NCI-H1048 (cell line): ENCODE data around the gene ZBTB6.
"Not testable (repeated sequence)": the region's sequence is repeated elsewhere in the genome, so short reads cannot be mapped to it uniquely, and the experiment has no call there.

Experiments used
- DNase-seq: peaks from one replicate; lab custom pipeline; 2025; lab: John Stamatoyannopoulos, UW

The ZBTB6 gene

DNA sequence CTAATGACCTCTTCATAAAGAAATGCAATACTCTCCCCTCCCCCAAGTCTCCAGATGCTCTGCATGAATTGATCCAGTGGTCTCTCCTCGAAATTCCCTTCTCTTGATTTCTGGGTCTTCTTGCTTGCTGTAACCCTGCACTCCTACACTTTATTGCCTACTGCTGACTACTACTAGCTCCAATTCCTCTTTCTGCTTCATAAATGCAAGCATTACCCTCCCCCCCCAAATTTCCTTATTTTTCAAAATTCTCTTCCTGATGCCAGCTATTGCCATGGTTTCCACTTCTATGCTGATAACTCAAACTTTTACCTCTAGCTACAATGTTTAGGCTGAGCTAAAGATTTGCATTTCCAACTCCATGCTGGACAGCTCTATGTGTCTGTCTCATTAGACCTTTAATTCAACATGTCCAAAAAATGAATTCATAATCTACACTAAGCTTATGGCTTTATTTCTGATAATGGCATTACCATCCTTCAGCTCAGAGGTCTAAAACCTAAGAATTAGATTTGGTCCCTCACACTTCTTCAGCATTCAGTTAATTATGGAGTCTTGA is 16.8 kb upstream of the ZBTB6 start:
- no peak for DNase-seq

DNA sequence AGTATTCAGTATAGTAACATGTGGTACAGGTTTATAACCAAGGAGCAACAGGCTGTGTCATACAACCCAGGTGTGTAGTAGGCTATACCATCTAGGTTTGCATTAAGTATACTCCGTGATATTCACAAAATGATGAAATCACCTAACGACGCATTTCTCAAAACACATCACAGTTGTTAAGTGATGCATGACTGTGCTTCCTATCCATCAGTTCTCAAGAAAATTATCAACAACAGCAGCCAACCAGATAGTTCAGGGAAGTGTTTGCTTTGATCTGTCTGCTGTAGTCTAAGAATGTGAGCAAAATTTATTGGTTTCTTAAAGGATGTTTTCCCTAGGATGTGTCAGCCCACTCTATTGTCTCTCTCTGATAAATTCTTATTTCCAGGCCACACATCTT is 10.8 kb upstream of the ZBTB6 start:
- DNase-seq: no peak

DNA sequence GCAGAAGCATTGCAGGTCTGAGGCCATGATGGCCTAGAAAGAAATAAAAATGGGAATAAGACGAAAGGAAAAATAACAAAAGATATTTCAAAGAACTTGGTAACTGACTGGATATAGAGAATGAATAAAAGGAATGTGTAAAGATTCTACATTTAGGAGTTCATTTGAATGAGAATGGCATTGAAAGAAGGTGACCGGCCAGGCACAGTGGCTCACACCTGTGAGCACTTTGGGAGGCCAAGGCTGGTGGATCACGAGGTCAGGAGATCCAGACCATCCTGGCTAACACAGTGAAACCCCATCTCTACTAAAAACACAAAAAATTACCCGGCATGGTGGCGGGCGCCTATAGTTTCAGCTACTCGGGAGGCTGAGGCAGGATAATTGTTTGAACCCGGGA is 9.6 kb upstream of the ZBTB6 start:
- DNase-seq: no peak

DNA sequence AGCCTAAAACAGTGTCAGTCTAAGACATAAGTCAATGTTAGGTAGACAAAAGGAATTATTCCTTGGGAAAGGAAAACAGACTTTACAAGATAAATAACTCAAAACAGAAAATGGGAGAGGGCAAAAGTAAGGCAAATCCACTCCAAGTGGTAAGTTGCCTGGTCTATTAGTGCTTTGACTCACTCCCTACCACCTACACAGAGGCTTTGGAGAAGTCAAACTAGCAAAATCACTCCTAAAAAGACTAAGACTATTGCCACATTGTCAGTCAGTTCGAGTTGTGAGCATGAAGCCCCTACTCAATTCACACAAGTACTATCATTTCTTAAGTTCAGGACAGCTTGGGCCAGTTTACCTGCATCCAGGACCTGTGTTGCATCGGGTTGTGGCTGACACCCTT is 5.2 kb upstream of the ZBTB6 start:
- no peak for DNase-seq

DNA sequence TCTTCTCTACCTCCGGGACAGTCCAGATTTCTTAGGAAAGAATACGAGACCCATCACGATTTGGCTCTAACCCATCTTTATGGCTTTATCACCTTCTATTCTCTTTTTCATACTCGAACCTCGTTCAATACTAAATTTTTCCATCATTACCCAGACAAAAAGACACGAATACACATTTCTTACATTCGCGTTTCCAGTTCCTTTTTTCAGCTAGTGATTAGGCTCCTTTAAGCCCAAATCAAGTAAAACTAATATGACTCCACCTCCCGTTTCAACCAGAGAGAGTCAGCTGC is 506 bp downstream of the ZBTB6 start:
- DNase-seq: no peak

DNA sequence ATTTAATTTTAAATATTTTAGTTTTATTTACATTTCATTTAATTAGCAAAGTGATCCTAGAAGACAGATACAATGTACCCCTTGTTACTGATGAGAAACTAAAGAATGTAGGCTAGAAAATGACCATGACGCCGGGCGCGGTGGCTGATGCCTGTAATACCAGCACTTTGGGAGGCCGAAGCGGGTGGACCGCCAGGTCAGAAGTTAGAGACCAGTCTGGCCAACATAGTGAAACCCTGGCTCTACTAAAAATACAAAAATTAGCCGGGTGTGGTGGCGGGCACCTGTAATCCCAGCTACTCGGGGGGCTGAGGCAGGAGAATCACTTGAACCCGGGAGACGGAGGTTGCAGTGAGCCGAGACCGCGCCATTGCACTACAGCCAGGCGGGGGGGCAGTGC is 7.0 kb downstream of the ZBTB6 start:
- DNase-seq: not testable (repeated sequence)

DNA sequence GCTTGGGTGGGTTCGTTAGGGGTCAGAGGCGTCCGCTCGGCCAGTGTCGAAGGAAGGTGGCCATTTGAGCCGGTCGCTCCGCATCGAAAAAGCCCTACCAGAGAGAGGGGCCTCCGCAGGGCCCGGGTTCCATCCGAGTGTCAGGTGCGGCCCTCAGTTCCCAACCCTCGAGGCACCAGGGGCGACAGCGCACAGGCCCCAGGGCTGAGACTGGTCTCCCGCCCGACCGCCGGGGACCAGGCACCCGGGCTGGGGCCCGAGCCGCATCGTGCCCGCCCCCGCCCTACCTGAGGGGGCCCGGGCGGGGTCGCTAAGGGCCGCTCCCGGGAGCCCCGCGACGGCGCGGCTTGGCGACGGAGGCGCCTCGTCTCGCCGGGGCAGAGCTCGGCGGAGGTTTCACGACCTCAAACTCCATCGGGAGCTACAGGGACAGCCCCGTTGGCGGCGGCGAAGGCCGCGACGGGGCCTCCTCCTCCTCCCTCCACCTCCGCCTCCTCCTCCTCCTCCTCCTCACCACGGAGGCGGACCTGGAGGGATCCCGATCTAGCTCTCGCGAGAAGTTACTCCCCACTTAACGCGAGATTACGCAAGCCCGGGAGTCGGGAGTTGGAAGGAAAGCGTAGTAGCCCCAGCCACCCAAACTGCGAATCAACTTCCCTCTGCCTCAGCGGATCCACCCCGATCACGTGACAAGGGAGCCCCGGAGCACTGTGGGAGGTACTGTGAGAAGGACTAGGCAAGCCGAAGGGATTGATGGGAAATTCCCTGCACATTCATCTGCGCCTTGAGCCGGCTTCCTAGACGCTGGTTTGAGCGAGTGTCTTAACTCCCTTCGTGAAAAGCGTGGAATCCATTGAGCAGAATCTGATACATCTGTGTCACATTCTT is 8.1 kb downstream of the ZBTB6 start, which contains the start of gene RC3H2:
Gene RC3H2, minus strand, starts transcription at position 537 of the 888 bp plus-strand sequence. CDS start 7,850 bp downstream, outside the sequence.
- DNase-seq: peak; percentile 99

DNA sequence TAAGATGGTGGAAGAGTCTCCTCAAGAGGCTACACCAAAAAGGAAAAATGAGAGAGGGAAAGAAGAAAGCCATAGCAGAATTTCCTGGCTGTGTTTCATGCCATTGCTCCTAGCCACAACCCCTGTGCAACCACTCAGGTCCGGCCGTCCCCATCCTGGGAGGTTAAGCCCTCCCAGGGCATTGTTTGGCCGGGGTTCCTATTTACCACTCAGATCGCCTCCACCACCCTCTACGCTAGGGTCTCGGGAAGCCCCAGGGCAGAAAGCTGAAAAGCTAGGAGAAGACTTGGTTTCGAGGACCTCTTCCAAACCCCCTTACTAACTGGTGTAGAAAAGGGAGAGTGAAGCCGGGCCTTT is 8.7 kb downstream of the ZBTB6 start:
- no peak for DNase-seq

DNA sequence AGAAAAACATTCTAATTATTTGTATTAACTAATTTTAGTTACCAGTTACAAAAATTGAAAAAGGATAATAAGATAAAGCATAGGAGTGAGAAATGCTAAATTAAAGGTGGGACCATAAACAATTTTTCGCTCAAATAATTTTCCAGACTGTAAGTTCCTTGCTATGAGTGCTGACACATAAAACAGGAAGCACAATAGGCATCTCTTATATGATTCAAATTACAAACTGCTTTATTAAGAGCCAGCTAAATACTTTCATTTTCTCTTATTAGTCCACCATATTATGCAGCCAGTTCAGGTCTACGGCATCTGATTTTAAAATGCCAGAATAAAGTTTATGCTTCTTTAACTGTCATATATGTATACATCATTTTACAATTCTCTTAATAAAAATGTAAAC is 12.3 kb downstream of the ZBTB6 start:
- DNase-seq: no peak

DNA sequence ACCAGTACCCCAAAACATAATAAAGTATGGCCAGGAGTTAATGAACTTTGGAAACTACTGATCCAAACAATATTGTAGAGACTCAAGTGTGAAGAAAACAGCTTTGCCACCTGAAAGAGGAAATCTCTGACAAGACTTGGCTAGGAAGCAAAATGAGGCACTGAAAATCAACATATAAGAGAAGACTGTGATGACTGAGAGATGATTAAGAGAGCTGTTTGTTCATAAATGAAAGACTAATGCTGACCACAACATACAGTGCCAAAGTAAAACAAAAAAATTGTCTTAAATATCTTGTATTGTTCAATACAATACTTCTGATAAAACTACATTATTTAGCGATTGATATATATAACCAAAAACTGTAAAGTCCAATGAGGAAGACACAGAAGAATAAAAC is 15.2 kb downstream of the ZBTB6 start:
- DNase-seq: no peak

DNA sequence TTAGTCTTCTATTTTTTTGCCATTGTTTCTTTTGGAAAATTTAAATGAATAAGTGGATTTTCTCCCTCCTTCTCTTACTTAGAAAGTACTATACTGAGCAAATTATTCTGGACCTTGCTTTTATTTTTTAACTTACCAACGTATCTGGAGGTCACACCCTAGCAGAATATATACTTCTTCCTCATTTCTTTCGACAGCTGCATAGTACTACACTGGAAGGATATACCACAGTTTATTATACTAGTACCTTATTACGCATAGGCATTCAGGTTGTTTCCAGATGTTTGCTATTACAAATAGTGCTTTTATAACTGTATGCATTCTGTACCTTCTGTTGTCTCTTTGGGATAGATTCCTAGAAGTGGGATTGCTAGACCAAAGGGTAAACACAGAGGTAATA is 24.6 kb downstream of the ZBTB6 start:
- DNase-seq: no peak

DNA sequence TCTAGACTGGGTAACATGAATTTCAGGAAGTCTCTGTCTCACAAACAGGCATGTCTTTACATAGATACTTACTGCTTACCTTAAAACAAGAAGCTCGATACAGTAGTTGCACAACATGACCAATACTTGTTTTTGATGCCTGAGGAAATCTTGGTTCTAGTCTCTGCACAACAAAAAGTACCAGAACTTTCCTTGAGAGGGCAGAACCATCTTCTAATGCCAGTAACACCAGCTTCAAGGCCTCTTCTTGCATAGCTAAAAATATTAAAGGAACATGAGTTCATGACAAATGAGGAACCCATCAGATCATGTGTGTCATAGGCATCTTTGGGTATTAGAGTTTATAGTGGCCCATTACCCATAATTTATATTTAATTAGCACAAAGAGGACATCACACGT is 30.0 kb downstream of the ZBTB6 start:
- no peak for DNase-seq

DNA sequence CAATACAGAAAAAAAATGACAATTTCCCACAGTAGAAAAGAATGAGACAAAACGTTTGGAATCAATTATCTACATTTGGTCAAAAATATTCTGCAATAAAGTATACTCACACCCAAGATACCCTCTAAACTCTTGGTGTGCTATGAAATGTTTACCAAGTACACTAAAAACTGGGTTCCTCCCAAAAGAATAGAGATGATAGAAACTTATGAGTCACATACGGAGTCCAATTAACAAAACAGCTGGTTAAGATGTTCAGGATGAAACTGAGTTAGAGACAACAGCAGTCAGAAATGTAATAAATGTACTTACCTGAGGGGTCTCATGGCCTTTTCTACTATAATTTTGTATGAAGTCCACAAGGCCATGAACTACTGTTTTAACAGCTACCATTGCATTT is 33.7 kb downstream of the ZBTB6 start:
- no peak for DNase-seq

DNA sequence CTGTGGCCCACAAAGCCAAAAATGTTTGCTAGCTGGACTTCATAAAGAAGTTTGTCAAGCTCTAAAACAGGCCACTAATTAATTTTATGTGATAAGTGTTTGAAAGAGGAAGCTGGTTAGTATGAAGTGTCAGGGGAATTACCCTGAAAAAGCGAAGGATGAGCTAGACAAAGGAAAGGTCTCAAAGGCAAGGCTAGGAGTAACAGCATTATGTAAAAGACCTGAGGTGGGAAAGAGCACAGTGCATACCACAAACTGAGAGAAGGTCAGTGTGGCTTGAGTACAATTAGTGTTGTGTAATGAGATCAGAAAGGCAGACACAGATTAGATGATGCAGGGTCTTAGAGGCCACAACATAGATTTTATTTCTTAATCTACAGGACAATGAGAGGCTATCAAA is 37.6 kb downstream of the ZBTB6 start:
- no peak for DNase-seq

DNA sequence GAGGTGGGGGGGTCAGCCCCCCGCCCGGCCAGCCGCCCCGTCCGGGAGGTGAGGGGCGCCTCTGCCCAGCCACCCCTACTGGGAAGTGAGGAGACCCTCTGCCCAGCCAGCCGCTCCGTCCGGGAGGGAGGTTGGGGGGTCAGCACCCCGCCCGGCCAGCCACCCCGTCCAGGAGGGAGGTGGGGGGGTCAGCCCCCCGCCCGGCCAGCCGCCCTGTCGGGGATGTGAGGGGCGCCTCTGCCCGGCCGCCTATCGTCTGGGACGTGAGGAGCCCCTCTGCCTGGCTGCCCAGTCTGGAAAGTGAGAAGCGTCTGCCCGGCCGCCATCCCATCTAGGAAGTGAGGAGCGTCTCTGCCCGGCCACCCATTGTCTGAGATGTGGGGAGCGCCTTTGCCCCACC is 45.8 kb downstream of the ZBTB6 start:
- not testable (repeated sequence) for DNase-seq

DNA sequence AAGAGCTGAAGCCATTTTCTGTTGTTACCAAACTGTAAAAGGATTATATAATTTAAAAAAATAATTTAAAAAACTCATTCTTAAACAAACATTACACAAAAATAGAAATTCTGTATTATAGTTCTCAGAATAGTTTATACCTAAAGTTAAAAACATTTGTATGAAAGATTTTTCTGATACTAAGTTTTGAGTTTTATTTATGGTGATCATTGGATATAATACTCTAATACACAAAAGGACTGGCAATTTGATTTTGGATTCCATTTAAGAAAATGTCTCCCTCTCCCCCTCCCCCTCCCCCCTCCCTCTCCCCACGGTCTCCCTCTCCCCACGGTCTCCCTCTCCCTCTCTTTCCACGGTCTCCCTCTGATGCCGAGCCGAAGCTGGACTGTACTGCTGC is 47.0 kb downstream of the ZBTB6 start:
- no peak for DNase-seq

DNA sequence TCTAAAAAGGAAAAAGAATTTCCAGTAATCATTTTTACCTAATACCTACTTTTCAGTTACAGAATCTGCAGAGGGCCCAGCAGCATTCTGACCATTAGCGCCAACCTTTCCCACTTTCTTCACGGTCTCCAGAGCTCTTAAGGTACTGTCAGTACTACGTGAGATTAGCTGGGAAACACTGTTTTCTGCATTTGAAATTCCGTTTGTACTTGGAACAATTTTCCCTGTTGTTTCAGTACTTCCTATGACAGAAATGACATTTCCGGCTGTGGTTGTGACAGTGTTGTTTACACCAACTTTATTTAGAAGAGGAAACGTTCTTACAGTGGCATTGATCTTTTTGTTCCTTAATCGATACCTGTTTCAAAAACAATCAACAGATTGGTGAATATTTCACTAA is 47.8 kb downstream of the ZBTB6 start:
- no peak for DNase-seq

DNA sequence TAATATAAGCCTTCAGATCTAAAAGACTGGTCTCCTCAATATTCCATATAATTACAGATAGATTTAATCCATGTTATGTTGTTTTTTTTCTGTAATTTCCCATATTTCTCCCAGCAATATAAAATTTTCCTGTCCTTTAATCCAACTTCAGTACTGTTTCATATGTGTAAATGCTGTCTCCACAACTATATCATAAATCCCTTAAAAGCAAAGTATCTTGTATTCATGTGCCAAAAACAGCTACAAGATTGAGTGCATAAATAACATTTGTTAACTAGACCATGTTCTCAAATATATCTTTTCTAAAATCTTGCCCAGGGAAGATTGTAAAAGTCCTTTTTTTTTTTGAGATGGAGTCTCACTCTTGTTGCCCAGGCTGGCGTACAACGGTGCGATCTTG is 49.7 kb downstream of the ZBTB6 start:
- DNase-seq: no peak

DNA sequence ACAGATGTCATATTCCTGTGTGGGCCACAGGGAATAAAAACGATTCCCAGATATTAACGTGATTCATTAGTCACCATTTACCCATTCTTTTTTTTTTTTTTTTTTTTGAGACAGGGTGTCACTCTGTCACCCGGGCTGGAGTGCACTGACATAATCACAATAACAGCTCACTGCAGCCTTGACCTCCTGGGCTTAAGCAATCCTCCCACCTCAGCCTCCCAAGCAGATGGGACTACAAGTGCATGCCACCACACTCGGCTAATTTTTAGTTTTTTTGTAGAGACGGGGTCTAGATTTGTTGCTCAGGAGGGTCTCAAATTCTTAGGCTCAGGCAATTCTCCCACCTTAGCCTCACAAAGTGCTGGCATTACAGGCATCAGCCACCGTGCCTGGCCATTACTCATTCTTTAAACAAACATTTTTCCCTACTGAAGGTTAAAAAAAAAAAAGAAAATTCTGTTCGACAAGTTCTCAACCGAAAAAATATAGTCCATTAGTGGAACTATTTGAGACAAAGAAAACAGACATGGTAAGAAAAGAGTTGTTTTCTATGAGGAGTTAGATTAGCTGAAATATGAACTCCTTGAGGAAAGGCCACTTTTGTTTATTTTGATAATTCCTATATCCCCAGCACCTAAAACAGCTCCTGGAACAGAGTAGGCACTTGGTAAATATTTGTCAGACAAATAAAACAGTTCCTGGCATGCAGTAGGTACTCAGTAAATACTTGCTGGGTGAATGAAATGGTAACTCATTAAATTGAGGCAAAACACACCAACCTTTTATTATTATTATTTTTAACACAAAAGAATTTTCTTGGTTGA is 52.6 kb downstream of the ZBTB6 start:
- DNase-seq: no peak
